ENCODE data around the gene GOLIM4.

Gene GOLIM4

GRCh38 chr3:167989066-167989465 is 106.7 kb downstream of the GOLIM4 start:
- DNase-seq: no peak

- DNase-seq: no peak
Measured at GRCh38 chr3:167983583-167983982, 112.1 kb downstream of the GOLIM4 start.

GRCh38 chr3:167978486-167978885 is 117.2 kb downstream of the GOLIM4 start:
- no peak for DNase-seq

- no peak for DNase-seq
Measured at GRCh38 chr3:167978071-167978470, 117.7 kb downstream of the GOLIM4 start.

GRCh38 chr3:167976516-167977361 is 119.0 kb downstream of the GOLIM4 start:
- no peak for DNase-seq

- DNase-seq: no peak
Measured at GRCh38 chr3:167973901-167974300, 121.8 kb downstream of the GOLIM4 start.

- no peak for DNase-seq
Measured at GRCh38 chr3:167973046-167973445, 122.7 kb downstream of the GOLIM4 start.

- no peak for DNase-seq
Measured at GRCh38 chr3:167972502-167972901, 123.2 kb downstream of the GOLIM4 start.

GRCh38 chr3:167969548-167969947 is 126.2 kb downstream of the GOLIM4 start:
- no peak for DNase-seq

- DNase-seq: no peak
Measured at GRCh38 chr3:167967257-167968036, 128.3 kb downstream of the GOLIM4 start.

Measured in NCI-H1436 treated with DMSO at 0.1 percent for 48 hours (cell line).